K562 (cell line): ENCODE measurements around the gene KLHDC7B. TPM values are rescaled to one million over a fixed set of nuclear protein-coding genes. Genes with fewer than 3 reads are reported as not detected.
"Not testable (repeated sequence)": the region's sequence is repeated elsewhere in the genome, so short reads cannot be mapped to it uniquely, and the experiment has no call there.

ENCODE experiments used
- ATAC-seq: fragments of 200-7000 bp; cut with Tn5 transposase; 3 replicates; pipeline ENCODE4 v1.9.1; 2020; ENCODE audit warnings: moderate library complexity
- BruUV-seq: library from RNA; stranded (reverse); fragments of 400-500 nt; replicated peaks from 2 replicates; lab custom pipeline; 2021; lab: Mats Ljungman, UMichigan
- CTCF ChIA-PET: fragments of 300-600 bp; formaldehyde crosslinking; extraction: SDS; loops from one replicate; lab custom pipeline; 2021; ENCODE audit warnings: low intra/inter-chr PET ratio; lab: Yijun Ruan, JAX
- POLR2A ChIA-PET: fragments of 300-600, 350-650 bp; sonication (Branson Sonifier 250); formaldehyde crosslinking; extraction: SDS; loops from one replicate; lab custom pipeline; 2021; ENCODE audit warnings: antibody characterized with exemption, inconsistent platforms; lab: Yijun Ruan, JAX
- DNase-seq, 4 experiments: peaks; one replicate each; pipeline versions ENCODE4 v3.0.0 to v3.0.0-alpha.2; 2011 to 2018; ENCODE audit warnings: low spot score in 3 of 4, mixed read lengths in 3 of 4; ENCODE audit errors: extremely low read depth in 1 of 4
- FAIRE-seq: peaks from 2 replicates; lab custom pipeline; 2011; peaks lifted over from hg19 to GRCh38; lab: Jason Lieb, UNC
- H2AFZ ChIP-seq: 2 replicates; pipeline ENCODE4 v1.6.0; 2011; ENCODE audit warnings: low read depth, low read length, control low read depth, inconsistent platforms
- H3K27ac ChIP-seq: fragments of 200-600 bp; 3 replicates; pipeline ENCODE4 v1.8.0; 2011; ENCODE audit warnings: low read depth, mild to moderate bottlenecking, control low read depth, inconsistent platforms, low read length, moderate library complexity, mixed read lengths; ENCODE audit errors: extremely low read depth
- H3K27me3 ChIP-seq, 2 experiments: fragments of 300-600 bp in 1 of 2; 2 replicates in 1 of 2; 3 replicates in 1 of 2; pipeline versions ENCODE4 v1.6.0 to v1.8.0; 2011; ENCODE audit warnings: inconsistent platforms in 2 of 2, low read length in 2 of 2, mild to moderate bottlenecking in 1 of 2, mixed read lengths in 1 of 2, moderate library complexity in 1 of 2; ENCODE audit not compliant: control insufficient read depth in 2 of 2, insufficient read depth in 2 of 2
- H3K36me3 ChIP-seq: fragments of 300-600 bp; 3 replicates; pipeline ENCODE4 v1.8.0; 2011; ENCODE audit warnings: mild to moderate bottlenecking, low read length, inconsistent platforms; ENCODE audit not compliant: control insufficient read depth, insufficient read depth
- H3K4me1 ChIP-seq, 2 experiments: fragments of 200-600 bp in 1 of 2; replicated peaks in 1 of 2; 2 replicates in 1 of 2; 3 replicates in 1 of 2; pipeline versions ENCODE4 v1.5.1 to v1.8.0; 2011; ENCODE audit warnings: inconsistent platforms in 2 of 2, low read length in 2 of 2, mild to moderate bottlenecking in 1 of 2, mixed read lengths in 1 of 2, moderate library complexity in 1 of 2; ENCODE audit not compliant: control insufficient read depth in 2 of 2, insufficient read depth in 2 of 2
- H3K4me2 ChIP-seq: 2 replicates; pipeline ENCODE4 v1.6.1; 2011; ENCODE audit warnings: low read length, control low read depth, inconsistent platforms, mixed read lengths; ENCODE audit not compliant: insufficient read depth
- H3K4me3 ChIP-seq: fragments of 200-600 bp; sonication (generic), shearing (Covaris generic); 2 replicates; pipeline ENCODE4 v1.5.1; 2016; ENCODE audit warnings: control low read depth, inconsistent platforms
- H3K79me2 ChIP-seq: fragments of 200-600 bp; 3 replicates; pipeline ENCODE4 v1.8.0; 2011; ENCODE audit warnings: low read length, inconsistent platforms; ENCODE audit not compliant: control insufficient read depth, insufficient read depth
- H3K9ac ChIP-seq, 2 experiments: 2 replicates each; pipeline versions ENCODE4 v1.6.0 to v1.6.1; 2011; ENCODE audit warnings: low read depth in 2 of 2, low read length in 2 of 2, control low read depth in 1 of 2, inconsistent platforms in 1 of 2, mild to moderate bottlenecking in 1 of 2, mixed read lengths in 1 of 2; ENCODE audit not compliant: insufficient read depth in 1 of 2
- H3K9me1 ChIP-seq: one replicate; pipeline ENCODE4 v1.6.0; 2011; ENCODE audit warnings: inconsistent platforms, mild to moderate bottlenecking, low read length, moderate library complexity; ENCODE audit not compliant: control insufficient read depth, insufficient read depth
- H3K9me3 ChIP-seq: replicated peaks from 2 replicates; pipeline ENCODE4 v1.5.1; 2011; ENCODE audit warnings: low read depth, low read length, inconsistent platforms; ENCODE audit not compliant: control insufficient read depth, insufficient read depth
- H4K20me1 ChIP-seq: replicated peaks from 2 replicates; pipeline ENCODE4 v1.6.1; 2011; ENCODE audit warnings: low read length, inconsistent platforms, mixed read lengths; ENCODE audit not compliant: control insufficient read depth, insufficient read depth
- ATF7 ChIP-seq: fragments of 450-650 bp; IDR thresholded peaks from 2 replicates; pipeline ENCODE4 v1.7.1; 2014; ENCODE audit warnings: mild to moderate bottlenecking, moderate library complexity
- C11orf30 ChIP-seq: fragments of 450-650 bp; IDR thresholded peaks from 2 replicates; pipeline ENCODE4 v1.6.1; 2016; ENCODE audit warnings: low read depth, mild to moderate bottlenecking
- CBFA2T2 ChIP-seq: fragments of 450-650 bp; conservative IDR thresholded peaks from 2 replicates; pipeline ENCODE4 v1.6.1; 2017; ENCODE audit warnings: mild to moderate bottlenecking
- CEBPG ChIP-seq, 3 experiments: fragments of 200-800 bp in 1 of 3; sonication (Bioruptor generic) in 1 of 3; sonication (generic) in 1 of 3; formaldehyde crosslinking in 1 of 3; IDR thresholded peaks in 2 of 3; conservative IDR thresholded peaks in 1 of 3; 2 replicates each; pipeline versions ENCODE4 v1.6.1 to v1.8.0; 2016 to 2022; ENCODE audit warnings: missing compliant biosample characterization in 2 of 3, missing genetic modification characterization in 2 of 3, mild to moderate bottlenecking in 1 of 3, missing genetic modification reagents in 1 of 3
- EP400 ChIP-seq: fragments of 450-650 bp; IDR thresholded peaks from 2 replicates; pipeline ENCODE4 v1.6.1; 2017; ENCODE audit warnings: antibody characterized with exemption, mild to moderate bottlenecking, moderate library complexity
- KLF6 ChIP-seq: fragments of 250-450 bp; sonication (Bioruptor Pico); IDR thresholded peaks from 2 replicates; pipeline ENCODE4 v1.4.0; 2020; ENCODE audit warnings: mild to moderate bottlenecking, moderate library complexity, borderline replicate concordance
- MAFG ChIP-seq: fragments of 450-650 bp; conservative IDR thresholded peaks from 2 replicates; pipeline ENCODE4 v1.6.1; 2016; ENCODE audit warnings: missing genetic modification characterization, missing compliant biosample characterization
- MECOM ChIP-seq: fragments of 250-450 bp; sonication (Bioruptor Pico); IDR thresholded peaks from 2 replicates; pipeline ENCODE4 v1.8.0; 2022; ENCODE audit warnings: inconsistent platforms
- MEIS2 ChIP-seq: fragments of 450-650 bp; IDR thresholded peaks from 2 replicates; pipeline ENCODE4 v1.6.1; 2014; ENCODE audit warnings: mild to moderate bottlenecking; ENCODE audit not compliant: partially characterized antibody
- NR2C2 ChIP-seq, 2 experiments: fragments of 200-800 bp in 1 of 2; sonication (Bioruptor generic) in 1 of 2; sonication (generic) in 1 of 2; formaldehyde crosslinking in 1 of 2; IDR thresholded peaks; 2 replicates each; pipeline versions ENCODE4 v1.6.1 to v1.8.0; 2016 to 2022; ENCODE audit warnings: mild to moderate bottlenecking in 1 of 2, missing compliant biosample characterization in 1 of 2, missing genetic modification characterization in 1 of 2, missing genetic modification reagents in 1 of 2
- POLR2H ChIP-seq: IDR thresholded peaks from 2 replicates; pipeline ENCODE4 v1.6.1; 2016; ENCODE audit warnings: missing genetic modification characterization, low read depth, mild to moderate bottlenecking, control low read depth, missing compliant biosample characterization, moderate library complexity
- ZFX ChIP-seq: sonication (generic); formaldehyde crosslinking; IDR thresholded peaks from 2 replicates; pipeline ENCODE4 v1.8.0; 2022; ENCODE audit warnings: mild to moderate bottlenecking, missing genetic modification reagents, moderate library complexity
- WGBS: fragments of 100-300 bp; shearing (Covaris generic); methylation state at CpG from one replicate; pipeline ENCODE4 v1.1.6; 2016; ENCODE audit warnings: low coverage, mixed read lengths; ENCODE audit not compliant: insufficient coverage; ENCODE audit errors: missing lambda C conversion rate; 5-methylcytosine and 5-hydroxymethylcytosine counted together
- in situ Hi-C: fragments of 300-500 bp; cut with MboI; formaldehyde crosslinking; loops from 4 replicates; pipeline ENCODE4 v1.15.0; 2018; ENCODE audit warnings: inconsistent platforms, mixed read lengths
- intact Hi-C: fragments of 100-400 bp; cut with micrococcal nuclease; formaldehyde crosslinking; loops from 2 replicates; pipeline ENCODE4 v1.14.2; 2022
- polyA plus RNA-seq, 8 experiments: library from polyadenylated mRNA; depleted of rRNA in 4 of 8; stranded (reverse) in 5 of 8; unstranded in 3 of 8; fragments of >200 nt; fragmentation: Nextera tagmentation in 2 of 8; fragmentation: Illumina TruSeq in 1 of 8; extraction: Ambion mirVana in 2 of 8; extraction: Trizol in 1 of 8; gene quantifications; 2 replicates each; pipeline versions ENCODE4 v1.2.1 to v1.2.3, GENCODE V29; 2011 to 2014; ENCODE audit warnings: inconsistent platforms in 1 of 8, missing spikeins in 1 of 8
- total RNA-seq, 7 experiments: library from RNA; depleted of rRNA in 6 of 7; stranded (reverse); fragments of >200 nt in 6 of 7; fragmentation: Illumina TruSeq in 2 of 7; extraction: Trizol in 2 of 7; gene quantifications; 2 replicates each; pipeline versions ENCODE4 v1.2.1 to v1.2.3, GENCODE V29; 2011 to 2021; ENCODE audit warnings: low replicate concordance in 1 of 7
- TF ChIP-seq, protein P1 (sequence below), 2 experiments: fragments of 450-650 bp; IDR thresholded peaks; 2 replicates each; pipeline ENCODE4 v1.6.1; 2018; ENCODE audit warnings: mild to moderate bottlenecking in 2 of 2, low read depth in 1 of 2; ENCODE audit not compliant: partially characterized antibody in 2 of 2
- TF ChIP-seq, protein P2 (sequence below), 2 experiments: fragments of 450-650 bp in 1 of 2; sonication (generic) in 1 of 2; formaldehyde crosslinking in 1 of 2; IDR thresholded peaks in 1 of 2; conservative IDR thresholded peaks in 1 of 2; 2 replicates each; pipeline versions ENCODE4 v1.6.1 to v1.8.1; 2016 to 2023; ENCODE audit warnings: mild to moderate bottlenecking in 2 of 2, moderate library complexity in 2 of 2, inconsistent platforms in 1 of 2, missing genetic modification reagents in 1 of 2

KLHDC7B gene
- total and polyA plus RNA-seq, 9 of the 15 experiments (the other 6 are each of a cell fraction or from before 2014, with no cell fraction given), result 0.04 to 0.22 (median 0.05) TPM; not detected in 4

DNA sequence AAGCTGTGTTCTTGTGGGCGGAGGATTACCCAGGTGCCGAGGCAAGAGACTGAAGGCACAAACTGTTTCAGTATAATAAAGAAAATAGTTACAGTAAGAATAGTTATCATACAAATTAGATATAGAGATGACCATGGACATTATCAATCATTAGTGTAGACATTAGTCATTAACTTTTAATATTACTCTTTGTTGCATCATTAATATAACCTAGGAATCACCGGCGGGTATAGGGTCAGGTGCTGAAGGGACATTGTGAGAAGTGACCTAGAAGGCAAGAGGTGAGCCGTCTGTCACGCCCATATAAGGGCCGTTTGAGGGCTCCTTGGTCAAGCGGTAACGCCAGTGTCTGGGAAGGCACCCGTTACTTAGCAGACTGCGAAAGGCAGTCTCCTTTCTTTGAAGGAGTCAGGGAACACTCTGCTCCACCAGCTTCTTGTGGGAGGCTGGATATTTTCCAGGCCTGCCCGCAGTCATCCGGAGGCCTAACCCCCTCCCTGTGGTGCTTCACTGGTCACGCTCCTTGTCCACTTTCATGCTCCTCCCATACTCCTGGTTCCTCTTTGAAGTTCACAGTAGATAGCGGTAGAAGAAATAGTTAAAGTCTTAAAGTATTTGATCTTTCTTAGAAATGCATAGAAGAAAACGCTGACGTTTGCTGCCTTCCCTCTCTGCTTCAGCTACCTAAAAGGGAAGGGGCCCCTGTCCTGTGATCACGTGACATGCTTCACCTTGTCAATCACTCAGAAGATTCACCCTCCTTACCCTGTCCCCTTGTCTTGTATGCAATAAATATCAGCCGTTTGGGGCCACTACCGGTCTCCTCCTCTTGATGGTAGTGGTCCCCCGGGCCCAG is 11.6 kb upstream of the KLHDC7B start:
- peak overlapping the region; percentile 74 for H3K27ac ChIP-seq
- H3K4me3 ChIP-seq; H3K9me1 ChIP-seq; H3K36me3 ChIP-seq; BruUV-seq; H4K20me1 ChIP-seq; in situ Hi-C loops; H3K9me3 ChIP-seq; CTCF ChIA-PET; H3K79me2 ChIP-seq; H3K27me3 ChIP-seq; TF ChIP-seq NR2C2 (CRISPR knock-in tag; IDR thresholded peaks at IDR 0.05): not testable (repeated sequence)
- POLR2A ChIA-PET, result interaction anchor here (0.6 to 0.8 kb wide), 2 partner anchors 23 to 29 kb away, joined by 3 to 4 read pairs; no protein-coding TSS in a partner anchor
- peak overlapping the region; percentile 55 for H3K4me2 ChIP-seq
- peak in 1 of 4 experiments; percentile 58 for DNase-seq
- peak overlapping the region; percentile 20 for H2AFZ ChIP-seq
- peaks cover 12 to 41% of the 10 kb centered on the region in 2 experiments; a peak in 4 of 5 replicates for H3K4me1 ChIP-seq
- ATAC-seq, result peak; percentile 62
- peak overlapping the region in 1 of 2 experiments; percentile 25; a peak in 1 of 4 replicates for H3K9ac ChIP-seq
- under 1% methylated on average over 21 of the region's 21 CpGs for WGBS
- intact Hi-C loops, result loop anchor here (1.0 kb wide), 1 partner anchor 8 kb away; no protein-coding TSS in a partner anchor
- FAIRE-seq, result peak; percentile 80
- peak; percentile 42; the same call in 1 of the 2 replicates for TF ChIP-seq MAFG (tag)
- TF ChIP-seq MECOM, result peak; percentile 75
- TF ChIP-seq ATF7, result peak; percentile 32
- TF ChIP-seq, protein P1, sequence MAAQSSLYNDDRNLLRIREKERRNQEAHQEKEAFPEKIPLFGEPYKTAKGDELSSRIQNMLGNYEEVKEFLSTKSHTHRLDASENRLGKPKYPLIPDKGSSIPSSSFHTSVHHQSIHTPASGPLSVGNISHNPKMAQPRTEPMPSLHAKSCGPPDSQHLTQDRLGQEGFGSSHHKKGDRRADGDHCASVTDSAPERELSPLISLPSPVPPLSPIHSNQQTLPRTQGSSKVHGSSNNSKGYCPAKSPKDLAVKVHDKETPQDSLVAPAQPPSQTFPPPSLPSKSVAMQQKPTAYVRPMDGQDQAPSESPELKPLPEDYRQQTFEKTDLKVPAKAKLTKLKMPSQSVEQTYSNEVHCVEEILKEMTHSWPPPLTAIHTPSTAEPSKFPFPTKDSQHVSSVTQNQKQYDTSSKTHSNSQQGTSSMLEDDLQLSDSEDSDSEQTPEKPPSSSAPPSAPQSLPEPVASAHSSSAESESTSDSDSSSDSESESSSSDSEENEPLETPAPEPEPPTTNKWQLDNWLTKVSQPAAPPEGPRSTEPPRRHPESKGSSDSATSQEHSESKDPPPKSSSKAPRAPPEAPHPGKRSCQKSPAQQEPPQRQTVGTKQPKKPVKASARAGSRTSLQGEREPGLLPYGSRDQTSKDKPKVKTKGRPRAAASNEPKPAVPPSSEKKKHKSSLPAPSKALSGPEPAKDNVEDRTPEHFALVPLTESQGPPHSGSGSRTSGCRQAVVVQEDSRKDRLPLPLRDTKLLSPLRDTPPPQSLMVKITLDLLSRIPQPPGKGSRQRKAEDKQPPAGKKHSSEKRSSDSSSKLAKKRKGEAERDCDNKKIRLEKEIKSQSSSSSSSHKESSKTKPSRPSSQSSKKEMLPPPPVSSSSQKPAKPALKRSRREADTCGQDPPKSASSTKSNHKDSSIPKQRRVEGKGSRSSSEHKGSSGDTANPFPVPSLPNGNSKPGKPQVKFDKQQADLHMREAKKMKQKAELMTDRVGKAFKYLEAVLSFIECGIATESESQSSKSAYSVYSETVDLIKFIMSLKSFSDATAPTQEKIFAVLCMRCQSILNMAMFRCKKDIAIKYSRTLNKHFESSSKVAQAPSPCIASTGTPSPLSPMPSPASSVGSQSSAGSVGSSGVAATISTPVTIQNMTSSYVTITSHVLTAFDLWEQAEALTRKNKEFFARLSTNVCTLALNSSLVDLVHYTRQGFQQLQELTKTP (IDR thresholded peaks at IDR 0.05; ENCODE audit: low read depth in 1 of 2, partially characterized antibody in 2 of 2), result peak in 1 of 2 experiments; percentile 38
- TF ChIP-seq CEBPG (CRISPR knock-in tag; IDR thresholded peaks at IDR 0.05), result peak; percentile 79
- peak; percentile 44 to 80; a peak in 3 of 4 replicates for TF ChIP-seq CEBPG (tag; conservative IDR thresholded peaks at IDR 0.05 in 1 of 2, IDR thresholded peaks at IDR 0.05 in 1 of 2)
- peak; percentile 62; the same call in 1 of the 2 replicates for TF ChIP-seq POLR2H
- 0 out of 2 replicates have a peak, but pooled peaks have one; percentile 17 for TF ChIP-seq KLF6
- peak; percentile 82 for TF ChIP-seq CBFA2T2
- TF ChIP-seq C11orf30, result peak; percentile 59
- peak; percentile 54; the same call in 1 of the 2 replicates for TF ChIP-seq NR2C2 (tag; IDR thresholded peaks at IDR 0.05)
- 0 out of 2 replicates have a peak, but pooled peaks have one; percentile 18 for TF ChIP-seq EP400
- peak; percentile 50 for TF ChIP-seq ZFX (CRISPR knock-in tag)
- peak; percentile 77 for TF ChIP-seq MEIS2
- TF ChIP-seq, protein P2, sequence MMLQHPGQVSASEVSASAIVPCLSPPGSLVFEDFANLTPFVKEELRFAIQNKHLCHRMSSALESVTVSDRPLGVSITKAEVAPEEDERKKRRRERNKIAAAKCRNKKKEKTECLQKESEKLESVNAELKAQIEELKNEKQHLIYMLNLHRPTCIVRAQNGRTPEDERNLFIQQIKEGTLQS (IDR thresholded peaks at IDR 0.05), result peak; percentile 75
- TF ChIP-seq, protein P2 (CRISPR knock-in tag; conservative IDR thresholded peaks at IDR 0.05), result not testable (repeated sequence)
